Caco-2 (cell line): Measurements from ENCODE around the gene DDX42. TPM values are rescaled to one million over a fixed set of nuclear protein-coding genes. Genes with fewer than 3 reads are reported as not detected.
"Not testable (repeated sequence)": the region's sequence is repeated elsewhere in the genome, so short reads cannot be mapped to it uniquely, and the experiment has no call there.

Source experiments
- BruUV-seq: library from RNA; stranded (reverse); fragments of 400-500 nt; replicated peaks from 2 replicates; lab custom pipeline; 2021; lab: Mats Ljungman, UMichigan
- CTCF ChIA-PET: fragments of 300-600 bp; sonication (Branson Sonifier 250); formaldehyde crosslinking; loops from one replicate; lab custom pipeline; 2022; ENCODE audit warnings: antibody characterized with exemption; lab: Charles Lee
- POLR2A ChIA-PET: fragments of 300-600 bp; sonication (Branson Sonifier 250); formaldehyde crosslinking; loops from one replicate; lab custom pipeline; 2022; ENCODE audit warnings: antibody characterized with exemption; lab: Charles Lee
- DNase-seq, 2 experiments: peaks; one replicate each; pipeline versions ENCODE4 v3.0.0 to v3.0.0-alpha.2; 2020 to 2022
- H3K27me3 ChIP-seq: replicated peaks from 2 replicates; pipeline ENCODE4 v1.6.0; 2011; ENCODE audit warnings: low read length; ENCODE audit not compliant: control insufficient read depth, insufficient read depth
- H3K36me3 ChIP-seq: 2 replicates; pipeline ENCODE4 v1.5.1; 2011; ENCODE audit warnings: low read length; ENCODE audit not compliant: control insufficient read depth, insufficient read depth
- H3K4me1 ChIP-seq: fragments of 250-450 bp; sonication (Bioruptor Pico); 2 replicates; pipeline ENCODE4 v1.5.1; 2020; ENCODE audit warnings: mild to moderate bottlenecking
- H3K4me3 ChIP-seq: 2 replicates; pipeline ENCODE4 v1.5.1; 2011; ENCODE audit warnings: low read depth, mild to moderate bottlenecking, control low read depth, low read length
- H3K9me3 ChIP-seq: fragments of 250-450 bp; sonication (Bioruptor Pico); 2 replicates; pipeline ENCODE4 v1.5.1; 2020; ENCODE audit warnings: mild to moderate bottlenecking, moderate library complexity
- H3K27ac Mint-ChIP-seq: one replicate; pipeline ENCODE4 v1.8.0; 2022; ENCODE audit warnings: mixed read lengths; ENCODE audit not compliant: unreplicated experiment
- H3K27me3 Mint-ChIP-seq: one replicate; pipeline ENCODE4 v1.8.0; 2022; ENCODE audit warnings: mixed read lengths; ENCODE audit not compliant: insufficient read depth, unreplicated experiment
- H3K36me3 Mint-ChIP-seq: one replicate; pipeline ENCODE4 v1.8.0; 2022; ENCODE audit warnings: mild to moderate bottlenecking, mixed read lengths; ENCODE audit not compliant: insufficient read depth, unreplicated experiment
- H3K4me1 Mint-ChIP-seq: one replicate; pipeline ENCODE4 v1.8.0; 2022; ENCODE audit warnings: low read depth, mixed read lengths; ENCODE audit not compliant: unreplicated experiment
- H3K4me3 Mint-ChIP-seq: one replicate; pipeline ENCODE4 v1.8.0; 2022; ENCODE audit warnings: mild to moderate bottlenecking, moderate library complexity, mixed read lengths; ENCODE audit not compliant: unreplicated experiment
- H3K9me3 Mint-ChIP-seq: one replicate; pipeline ENCODE4 v1.8.0; 2022; ENCODE audit warnings: mixed read lengths; ENCODE audit not compliant: unreplicated experiment
- intact Hi-C: fragments of 100-400 bp; cut with micrococcal nuclease; formaldehyde crosslinking; loops from one replicate; pipeline ENCODE4 v1.10.0; 2022; ENCODE audit not compliant: unreplicated experiment
- total RNA-seq: library from RNA; stranded (reverse); gene quantifications from 2 replicates; pipeline ENCODE4 v1.2.3, GENCODE V29; 2022
- TF ChIP-seq, protein P1 (sequence below), 2 experiments: fragments of 200-600 bp in 1 of 2; IDR thresholded peaks; 1 replicate in 1 of 2; 2 replicates in 1 of 2; pipeline versions ENCODE4 v1.5.1 to v1.8.0; 2011 to 2022; ENCODE audit warnings: antibody characterized with exemption in 1 of 2, control low read depth in 1 of 2, inconsistent platforms in 1 of 2, low read depth in 1 of 2, low read length in 1 of 2, mild to moderate bottlenecking in 1 of 2, moderate library complexity in 1 of 2; ENCODE audit not compliant: insufficient read depth in 1 of 2, severe bottlenecking in 1 of 2, unreplicated experiment in 1 of 2

The DDX42 gene
- total RNA-seq, 1 experiment from 2014 or later, result 183 TPM

DNA sequence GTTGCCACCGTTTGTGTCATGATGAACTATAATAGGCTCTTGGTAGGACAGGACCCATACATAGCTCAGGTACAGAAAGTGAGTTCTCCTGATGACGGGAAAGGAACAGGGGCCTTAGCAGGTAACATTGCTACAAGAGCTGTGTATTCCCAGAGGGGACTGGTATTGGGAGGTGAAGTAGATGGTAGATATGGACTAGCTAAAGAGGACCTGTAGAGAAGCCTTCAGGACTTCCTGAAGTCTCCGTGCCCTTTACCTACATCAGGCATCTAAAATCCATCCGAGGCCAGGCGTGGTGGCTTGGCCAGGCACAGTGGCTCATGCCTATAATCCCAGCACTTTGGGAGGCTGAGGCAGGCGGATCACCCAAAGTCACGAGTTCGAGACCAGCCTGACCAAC lies 81.2 kb downstream of the DDX42 start:
- Mint-ChIP-seq H3K4me3 (no peak overlapping the region), H3K4me1 (no peaks in the 10 kb centered on the region), H3K9me3 (no peaks in the 10 kb centered on the region), H3K27ac (no peak overlapping the region), H3K36me3 (peaks cover 69% of the 10 kb centered on the region), H3K27me3 (no peaks in the 10 kb centered on the region)
- ChIA-PET CTCF (no interaction called here), POLR2A (no interaction called here)
- Histone ChIP-seq H3K9me3 (no peaks in the 10 kb centered on the region), H3K4me3 (no peak overlapping the region), H3K36me3 (peaks cover 6% of the 10 kb centered on the region), H3K27me3 (no peaks in the 10 kb centered on the region), H3K4me1 (no peaks in the 10 kb centered on the region)
- no peak for DNase-seq
- TF ChIP-seq, protein P1, sequence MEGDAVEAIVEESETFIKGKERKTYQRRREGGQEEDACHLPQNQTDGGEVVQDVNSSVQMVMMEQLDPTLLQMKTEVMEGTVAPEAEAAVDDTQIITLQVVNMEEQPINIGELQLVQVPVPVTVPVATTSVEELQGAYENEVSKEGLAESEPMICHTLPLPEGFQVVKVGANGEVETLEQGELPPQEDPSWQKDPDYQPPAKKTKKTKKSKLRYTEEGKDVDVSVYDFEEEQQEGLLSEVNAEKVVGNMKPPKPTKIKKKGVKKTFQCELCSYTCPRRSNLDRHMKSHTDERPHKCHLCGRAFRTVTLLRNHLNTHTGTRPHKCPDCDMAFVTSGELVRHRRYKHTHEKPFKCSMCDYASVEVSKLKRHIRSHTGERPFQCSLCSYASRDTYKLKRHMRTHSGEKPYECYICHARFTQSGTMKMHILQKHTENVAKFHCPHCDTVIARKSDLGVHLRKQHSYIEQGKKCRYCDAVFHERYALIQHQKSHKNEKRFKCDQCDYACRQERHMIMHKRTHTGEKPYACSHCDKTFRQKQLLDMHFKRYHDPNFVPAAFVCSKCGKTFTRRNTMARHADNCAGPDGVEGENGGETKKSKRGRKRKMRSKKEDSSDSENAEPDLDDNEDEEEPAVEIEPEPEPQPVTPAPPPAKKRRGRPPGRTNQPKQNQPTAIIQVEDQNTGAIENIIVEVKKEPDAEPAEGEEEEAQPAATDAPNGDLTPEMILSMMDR (IDR thresholded peaks at IDR 0.05; ENCODE audit: insufficient read depth in 1 of 2, low read depth in 1 of 2, low read length in 1 of 2, severe bottlenecking in 1 of 2, unreplicated experiment in 1 of 2), result no peak
- BruUV-seq, result no TSS peak
- intact Hi-C loops, result no loop called here

DNA sequence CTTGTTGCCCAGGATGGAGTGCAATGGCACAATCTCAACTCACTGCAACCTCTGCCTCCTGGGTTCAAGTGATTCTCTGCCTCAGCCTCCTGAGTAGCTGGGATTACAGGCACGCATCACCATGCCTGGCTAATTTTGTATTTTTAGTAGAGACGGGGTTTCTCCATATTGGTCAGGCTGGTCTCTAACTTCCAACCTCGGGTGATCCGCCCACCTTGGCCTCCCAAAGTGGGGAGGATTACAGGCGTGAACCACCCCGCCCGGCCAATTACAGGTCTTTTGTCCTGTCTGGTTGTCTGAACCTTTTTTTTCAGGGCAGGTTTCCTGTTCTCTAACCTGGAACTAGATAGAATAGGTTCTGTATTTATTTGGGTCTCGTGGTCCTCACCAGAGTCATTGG lies 82.5 kb downstream of the DDX42 start:
- intact Hi-C loops, H3K4me3 ChIP-seq, POLR2A ChIA-PET, H3K4me1 Mint-ChIP-seq, H3K9me3 ChIP-seq, H3K9me3 Mint-ChIP-seq, BruUV-seq, H3K27me3 ChIP-seq, DNase-seq, H3K27ac Mint-ChIP-seq, H3K36me3 ChIP-seq, H3K4me3 Mint-ChIP-seq, H3K4me1 ChIP-seq, H3K27me3 Mint-ChIP-seq: not testable (repeated sequence)
- CTCF ChIA-PET, result interaction anchor here (0.7 to 1.1 kb wide), 3 partner anchors 11 to 395 kb away, joined by 3 to 5 read pairs (median 3); no protein-coding TSS in a partner anchor
- H3K36me3 Mint-ChIP-seq, result peaks cover 72% of the 10 kb centered on the region

DNA sequence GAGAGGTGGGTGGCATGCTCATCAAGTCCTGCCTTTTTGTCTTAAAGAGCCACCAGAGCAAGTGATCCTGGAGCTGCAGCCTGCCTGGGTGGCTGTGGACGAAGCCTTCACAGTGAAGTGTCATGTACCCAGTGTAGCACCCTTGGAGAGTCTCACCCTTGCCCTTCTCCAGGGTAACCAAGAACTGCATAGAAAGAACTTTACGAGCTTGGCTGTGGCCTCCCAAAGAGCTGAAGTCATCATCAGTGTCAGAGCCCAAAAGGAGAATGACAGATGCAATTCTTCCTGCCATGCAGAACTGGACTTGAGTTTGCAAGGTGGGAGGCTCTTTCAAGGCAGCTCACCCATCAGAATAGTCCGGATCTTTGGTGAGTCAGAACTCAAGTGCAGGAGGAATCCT lies 85.3 kb downstream of the DDX42 start:
- Mint-ChIP-seq H3K27ac (no peak overlapping the region), H3K4me3 (no peak overlapping the region), H3K9me3 (no peaks in the 10 kb centered on the region), H3K36me3 (peaks cover 73% of the 10 kb centered on the region), H3K4me1 (no peaks in the 10 kb centered on the region), H3K27me3 (no peaks in the 10 kb centered on the region)
- TF ChIP-seq, protein P1 (IDR thresholded peaks at IDR 0.05; ENCODE audit: insufficient read depth in 1 of 2, low read depth in 1 of 2, low read length in 1 of 2, severe bottlenecking in 1 of 2, unreplicated experiment in 1 of 2), result no peak
- ChIA-PET CTCF (interaction anchor here (0.6 kb wide), 1 partner anchor 145 kb away, joined by 3 read pairs; no protein-coding TSS in a partner anchor), POLR2A (no interaction called here)
- no TSS peak for BruUV-seq
- H3K36me3 ChIP-seq, result peaks cover 6% of the 10 kb centered on the region
- H3K27me3 ChIP-seq, result no peaks in the 10 kb centered on the region
- no peak overlapping the region for H3K4me3 ChIP-seq
- intact Hi-C loops, result no loop called here
- DNase-seq, result no peak
- no peaks in the 10 kb centered on the region for H3K4me1 ChIP-seq
- no peaks in the 10 kb centered on the region for H3K9me3 ChIP-seq
